Measurements from ENCODE around the gene EXOSC5. TPM values are rescaled to one million over a fixed set of nuclear protein-coding genes. Genes with fewer than 3 reads are reported as not detected.

EXOSC5 gene
- total and polyA plus RNA-seq, 2 donors (not counting 1 experiment from before 2014, with no cell fraction given): 14.1 to 41.4 TPM

- ATAC-seq (ENCODE audit: low read depth): no peak
- intact Hi-C loops (cut with micrococcal nuclease): no loop called here
- H3K4me3 Mint-ChIP-seq: no peak overlapping the region
- H3K27ac ChIP-seq (ENCODE audit: low read length in 2 of 2): peak overlapping the region in 1 of 2 donors; percentile 39
- no peaks in the 10 kb centered on the region for H3K9me3 ChIP-seq (ENCODE audit: control extremely low read depth in 1 of 3, control insufficient read depth in 2 of 3, insufficient read depth in 1 of 3, low read length in 2 of 3)
- 100% methylated on average over 2 of the region's 2 CpGs for WGBS (ENCODE audit: insufficient coverage)
- H3K4me3 ChIP-seq (ENCODE audit: control extremely low read depth in 1 of 5, extremely low read depth in 1 of 5, insufficient read depth in 1 of 5, low read depth in 2 of 5, low read length in 4 of 5): no peak overlapping the region
- H3K27ac Mint-ChIP-seq: peak overlapping the region; percentile 61
- no peaks in the 10 kb centered on the region for H3K9me3 Mint-ChIP-seq (ENCODE audit: insufficient read depth)
- peaks cover 92% of the 10 kb centered on the region for H3K79me2 ChIP-seq (ENCODE audit: control insufficient read depth, insufficient read depth, low read length)
- H3K9ac ChIP-seq (ENCODE audit: low read length): no peak overlapping the region
- DNase-seq: no peak
- H3K4me1 Mint-ChIP-seq: peaks cover 42% of the 10 kb centered on the region
- peaks cover 9 to 69% of the 10 kb centered on the region in 2 experiments for H3K36me3 ChIP-seq (replicated peaks in 1 of 2; ENCODE audit: control extremely low read depth in 1 of 2, control insufficient read depth in 1 of 2, extremely low read depth in 1 of 2, insufficient read depth in 2 of 2, low read length in 1 of 2)
- ChIA-PET CTCF (interaction anchor here (0.7 kb wide), 1 partner anchor 189 kb away, joined by 3 read pairs; no protein-coding TSS in a partner anchor), POLR2A (no interaction called here)
- H3K27me3 ChIP-seq (replicated peaks in 1 of 4; ENCODE audit: control extremely low read depth in 1 of 4, control insufficient read depth in 3 of 4, insufficient read depth in 4 of 4, low read length in 3 of 4): no peaks in the 10 kb centered on the region
- no peak for TF ChIP-seq EZH2 (IDR thresholded peaks at IDR 0.05; ENCODE audit: borderline replicate concordance, insufficient read depth, low read depth, low read length, poor library complexity, severe bottlenecking)
- TF ChIP-seq CTCF (IDR thresholded peaks at IDR 0.05): no peak
- peaks cover 87% of the 10 kb centered on the region for H4K20me1 ChIP-seq (ENCODE audit: control insufficient read depth, insufficient read depth, low read length, poor library complexity, severe bottlenecking)
- no peaks in the 10 kb centered on the region for H3K27me3 Mint-ChIP-seq
- peaks cover 19 to 38% of the 10 kb centered on the region in 2 donors for H3K4me1 ChIP-seq (ENCODE audit: control insufficient read depth in 2 of 2, insufficient read depth in 2 of 2, low read length in 2 of 2)
- no peak overlapping the region for H3K4me2 ChIP-seq (replicated peaks; ENCODE audit: low read depth, low read length, poor library complexity, severe bottlenecking)
- no peak overlapping the region for H2AFZ ChIP-seq (ENCODE audit: insufficient read depth, low read depth, low read length, poor library complexity, severe bottlenecking)
Observed at GRCh38 chr19:41344162-41344561, 53.0 kb downstream of the EXOSC5 start.

GRCh38 chr19:41341669-41342490 is 55.3 kb downstream of the EXOSC5 start:
- Histone ChIP-seq H3K4me1 (ENCODE audit: control insufficient read depth in 2 of 2, insufficient read depth in 2 of 2, low read length in 2 of 2) (peaks cover 13 to 27% of the 10 kb centered on the region in 2 donors), H4K20me1 (ENCODE audit: control insufficient read depth, insufficient read depth, low read length, poor library complexity, severe bottlenecking) (peaks cover 74% of the 10 kb centered on the region), H3K79me2 (ENCODE audit: control insufficient read depth, insufficient read depth, low read length) (peaks cover 88% of the 10 kb centered on the region), H3K27me3 (replicated peaks in 1 of 4; ENCODE audit: control extremely low read depth in 1 of 4, control insufficient read depth in 3 of 4, insufficient read depth in 4 of 4, low read length in 3 of 4) (no peaks in the 10 kb centered on the region), H3K9ac (ENCODE audit: low read length) (no peak overlapping the region), H3K36me3 (replicated peaks in 1 of 2; ENCODE audit: control extremely low read depth in 1 of 2, control insufficient read depth in 1 of 2, extremely low read depth in 1 of 2, insufficient read depth in 2 of 2, low read length in 1 of 2) (peaks cover 11 to 68% of the 10 kb centered on the region in 2 experiments), H3K4me3 (ENCODE audit: control extremely low read depth in 1 of 5, extremely low read depth in 1 of 5, insufficient read depth in 1 of 5, low read depth in 2 of 5, low read length in 4 of 5) (peak overlapping the region in 1 of 5 experiments; percentile 21), H3K27ac (ENCODE audit: low read length in 2 of 2) (no peak overlapping the region), H2AFZ (ENCODE audit: insufficient read depth, low read depth, low read length, poor library complexity, severe bottlenecking) (no peak overlapping the region), H3K9me3 (ENCODE audit: control extremely low read depth in 1 of 3, control insufficient read depth in 2 of 3, insufficient read depth in 1 of 3, low read length in 2 of 3) (no peaks in the 10 kb centered on the region), H3K4me2 (replicated peaks; ENCODE audit: low read depth, low read length, poor library complexity, severe bottlenecking) (peak overlapping the region; percentile 41)
- WGBS (ENCODE audit: insufficient coverage): 81% methylated on average over 10 of the region's 20 CpGs
- Mint-ChIP-seq H3K27me3 (no peaks in the 10 kb centered on the region), H3K4me3 (no peak overlapping the region), H3K27ac (peak overlapping the region; percentile 82), H3K9me3 (ENCODE audit: insufficient read depth) (no peaks in the 10 kb centered on the region), H3K4me1 (peaks cover 36% of the 10 kb centered on the region)
- POLR2A ChIA-PET: interaction anchor here (0.6 to 2.3 kb wide), 7 partner anchors 10 to 738 kb away, joined by 3 to 11 read pairs (median 4); partner anchors contain the start of gene ACTMAP
- CTCF ChIA-PET: interaction anchor here (0.7 to 2.5 kb wide), 4 partner anchors 10 to 230 kb away, joined by 3 to 7 read pairs (median 4); no protein-coding TSS in a partner anchor
- ATAC-seq (ENCODE audit: low read depth) (peak; percentile 43), DNase-seq (no peak)
- intact Hi-C loops (cut with micrococcal nuclease): no loop called here
- TF ChIP-seq CTCF (IDR thresholded peaks at IDR 0.05) (no peak), EZH2 (IDR thresholded peaks at IDR 0.05; ENCODE audit: borderline replicate concordance, insufficient read depth, low read depth, low read length, poor library complexity, severe bottlenecking) (no peak)
